ENCODE results near the gene NPY1R.

DNA sequence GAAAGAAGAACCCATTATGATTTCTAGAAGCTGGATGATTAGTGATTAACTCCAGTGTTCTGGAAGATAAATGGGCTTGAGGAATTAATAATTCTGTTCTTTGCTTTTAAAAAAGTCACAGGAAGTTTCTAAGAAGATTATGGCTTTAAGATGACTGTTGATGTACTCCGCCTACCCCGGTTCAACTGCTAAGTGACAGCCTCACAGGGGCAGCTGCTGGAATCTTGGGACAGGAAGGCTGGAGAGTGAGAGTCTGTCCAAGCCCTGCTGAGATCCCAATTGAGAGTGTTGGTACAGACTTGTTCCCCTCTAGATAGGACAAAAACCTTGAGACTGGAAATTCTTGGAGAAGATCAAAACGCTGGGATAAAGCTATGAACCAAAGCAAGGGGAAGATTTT, 37.3 kb downstream of the NPY1R start:
- TF ChIP-seq EP300 (conservative IDR thresholded peaks at IDR 0.05; ENCODE audit: poor library complexity, severe bottlenecking) (no peak), MXI1 (conservative IDR thresholded peaks at IDR 0.05; ENCODE audit: poor library complexity, severe bottlenecking) (no peak), POLR2AphosphoS5 (IDR thresholded peaks at IDR 0.05) (no peak), EZH2 (IDR thresholded peaks at IDR 0.05; ENCODE audit: borderline replicate concordance, insufficient read depth, low read length, poor library complexity, severe bottlenecking) (no peak), RAD21 (conservative IDR thresholded peaks at IDR 0.05) (no peak), SMC3 (conservative IDR thresholded peaks at IDR 0.05; ENCODE audit: poor library complexity) (no peak), TAF1 (IDR thresholded peaks at IDR 0.05; ENCODE audit: low read depth) (no peak)
- TF ChIP-seq, protein P1, sequence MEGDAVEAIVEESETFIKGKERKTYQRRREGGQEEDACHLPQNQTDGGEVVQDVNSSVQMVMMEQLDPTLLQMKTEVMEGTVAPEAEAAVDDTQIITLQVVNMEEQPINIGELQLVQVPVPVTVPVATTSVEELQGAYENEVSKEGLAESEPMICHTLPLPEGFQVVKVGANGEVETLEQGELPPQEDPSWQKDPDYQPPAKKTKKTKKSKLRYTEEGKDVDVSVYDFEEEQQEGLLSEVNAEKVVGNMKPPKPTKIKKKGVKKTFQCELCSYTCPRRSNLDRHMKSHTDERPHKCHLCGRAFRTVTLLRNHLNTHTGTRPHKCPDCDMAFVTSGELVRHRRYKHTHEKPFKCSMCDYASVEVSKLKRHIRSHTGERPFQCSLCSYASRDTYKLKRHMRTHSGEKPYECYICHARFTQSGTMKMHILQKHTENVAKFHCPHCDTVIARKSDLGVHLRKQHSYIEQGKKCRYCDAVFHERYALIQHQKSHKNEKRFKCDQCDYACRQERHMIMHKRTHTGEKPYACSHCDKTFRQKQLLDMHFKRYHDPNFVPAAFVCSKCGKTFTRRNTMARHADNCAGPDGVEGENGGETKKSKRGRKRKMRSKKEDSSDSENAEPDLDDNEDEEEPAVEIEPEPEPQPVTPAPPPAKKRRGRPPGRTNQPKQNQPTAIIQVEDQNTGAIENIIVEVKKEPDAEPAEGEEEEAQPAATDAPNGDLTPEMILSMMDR (IDR thresholded peaks at IDR 0.05; ENCODE audit: poor library complexity, severe bottlenecking), result no peak
